NCI-H1436 (cell line): ENCODE results near the gene COL1A1.

Experiments
- DNase-seq: peaks from one replicate; lab custom pipeline; 2025; lab: John Stamatoyannopoulos, UW

COL1A1 gene

GRCh38 chr17:50172130-50172529 is 29.3 kb downstream of the COL1A1 start:
- DNase-seq, result no peak

- no peak for DNase-seq
Measured at GRCh38 chr17:50171371-50172071, 29.9 kb downstream of the COL1A1 start.

- no peak for DNase-seq
Measured at GRCh38 chr17:50170662-50171370, 30.6 kb downstream of the COL1A1 start.

GRCh38 chr17:50169881-50170459 is 31.5 kb downstream of the COL1A1 start:
- DNase-seq, result no peak

- DNase-seq, result peak; percentile 66
Measured at GRCh38 chr17:50169121-50169764, 32.2 kb downstream of the COL1A1 start.

GRCh38 chr17:50168319-50168718 is 33.1 kb downstream of the COL1A1 start:
- no peak for DNase-seq

GRCh38 chr17:50167371-50167770 is 34.1 kb downstream of the COL1A1 start:
- no peak for DNase-seq

GRCh38 chr17:50166518-50167181 is 34.8 kb downstream of the COL1A1 start:
- DNase-seq, result no peak

- no peak for DNase-seq
Measured at GRCh38 chr17:50165867-50166517, 35.4 kb downstream of the COL1A1 start, which contains the start of gene SGCA. Gene SGCA, plus strand, starts transcription at chr17:50166005. Its CDS starts 36 bp downstream, at chr17:50166041.

- DNase-seq, result no peak
Measured at GRCh38 chr17:50165466-50165865, 36.0 kb downstream of the COL1A1 start.

GRCh38 chr17:50165066-50165465 is 36.4 kb downstream of the COL1A1 start:
- no peak for DNase-seq

GRCh38 chr17:50164697-50164988 is 36.8 kb downstream of the COL1A1 start:
- no peak for DNase-seq

- DNase-seq, result no peak
Measured at GRCh38 chr17:50163843-50164696, 37.4 kb downstream of the COL1A1 start.

- no peak for DNase-seq
Measured at GRCh38 chr17:50162466-50163254, 38.8 kb downstream of the COL1A1 start.

GRCh38 chr17:50161911-50162288 is 39.5 kb downstream of the COL1A1 start:
- DNase-seq, result no peak

GRCh38 chr17:50161023-50161910 is 40.2 kb downstream of the COL1A1 start:
- peak; percentile 96 for DNase-seq

GRCh38 chr17:50157891-50158290 is 43.5 kb downstream of the COL1A1 start:
- DNase-seq, result no peak

GRCh38 chr17:50155115-50155819 is 46.2 kb downstream of the COL1A1 start:
- no peak for DNase-seq
